GM12878 (cell line): Measurements from ENCODE around the gene ETV2. TPM values are rescaled to one million over a fixed set of nuclear protein-coding genes. Genes with fewer than 3 reads are reported as not detected.

Experiments used
- CHD2 ChIP-seq: IDR thresholded peaks from 2 replicates; pipeline ENCODE4 v1.6.1; 2011; ENCODE audit warnings: low read depth, low read length, improper control_type of control experiment, borderline replicate concordance
- CREM ChIP-seq: IDR thresholded peaks from 2 replicates; pipeline ENCODE4 v1.6.1; 2014; ENCODE audit warnings: antibody characterized with exemption, low read depth
- EP300 ChIP-seq, 2 experiments: fragments of 150-350 bp in 1 of 2; IDR thresholded peaks; 2 replicates each; pipeline ENCODE4 v1.6.1; 2011 to 2012; ENCODE audit warnings: low read depth in 2 of 2, low read length in 2 of 2, borderline replicate concordance in 1 of 2, improper control_type of control experiment in 1 of 2, inconsistent platforms in 1 of 2; ENCODE audit not compliant: control insufficient read depth in 1 of 2
- HCFC1 ChIP-seq: fragments of 150-350 bp; IDR thresholded peaks from 2 replicates; pipeline ENCODE4 v1.6.1; 2014; ENCODE audit warnings: low read length
- HDAC2 ChIP-seq: fragments of 200-600 bp; sonication (generic); IDR thresholded peaks from 2 replicates; pipeline ENCODE4 v1.6.1; 2017
- IKZF2 ChIP-seq, 2 experiments: fragments of 450-650 bp; IDR thresholded peaks; 2 replicates each; pipeline ENCODE4 v1.6.1; 2017; ENCODE audit warnings: mild to moderate bottlenecking in 2 of 2, moderate library complexity in 2 of 2
- NFYA ChIP-seq: IDR thresholded peaks from 2 replicates; pipeline ENCODE4 v1.6.1; 2011; ENCODE audit warnings: low read depth, mild to moderate bottlenecking, low read length, improper control_type of control experiment, borderline replicate concordance
- NR2C1 ChIP-seq: fragments of 450-650 bp; IDR thresholded peaks from 2 replicates; pipeline ENCODE4 v1.6.1; 2017; ENCODE audit warnings: antibody characterized with exemption, mild to moderate bottlenecking, moderate library complexity
- SKIL ChIP-seq: fragments of 450-650 bp; IDR thresholded peaks from 2 replicates; pipeline ENCODE4 v1.6.1; 2017; ENCODE audit warnings: mild to moderate bottlenecking, low read depth, inconsistent platforms; ENCODE audit not compliant: poor library complexity, severe bottlenecking
- STAT1 ChIP-seq: fragments of 450-650 bp; conservative IDR thresholded peaks from 2 replicates; pipeline ENCODE4 v1.6.1; 2014; ENCODE audit warnings: antibody characterized with exemption, mild to moderate bottlenecking
- ZSCAN29 ChIP-seq: fragments of 450-650 bp; IDR thresholded peaks from 2 replicates; pipeline ENCODE4 v1.6.1; 2017; ENCODE audit warnings: mild to moderate bottlenecking, moderate library complexity
- polyA plus RNA-seq, 11 experiments: library from polyadenylated mRNA; depleted of rRNA in 4 of 11; unstranded in 6 of 11; stranded (reverse) in 5 of 11; fragments of >200 nt; fragmentation: Nextera tagmentation in 4 of 11; fragmentation: Illumina TruSeq in 1 of 11; extraction: Ambion mirVana in 4 of 11; extraction: Trizol in 1 of 11; gene quantifications; 1 replicate in 1 of 11; 2 replicates in 10 of 11; pipeline versions ENCODE4 v1.2.1 to v1.2.3, GENCODE V29; 2011 to 2016; ENCODE audit warnings: inconsistent platforms in 2 of 11, missing spikeins in 2 of 11, low read depth in 1 of 11
- total RNA-seq, 4 experiments: library from RNA; depleted of rRNA in 3 of 4; stranded (reverse); fragments of >200 nt in 3 of 4; fragmentation: Illumina TruSeq in 1 of 4; extraction: Trizol in 1 of 4; gene quantifications; 2 replicates each; pipeline versions ENCODE4 v1.2.1 to v1.2.3, GENCODE V29; 2013 to 2021

ETV2 gene
- total and polyA plus RNA-seq, 10 of the 15 experiments (the other 5 are each of a cell fraction or from before 2014, with no cell fraction given), result 0.10 to 1.4 (median 0.54) TPM; not detected in 1

- peak; percentile 42; the same call in 1 of the 2 replicates for TF ChIP-seq HCFC1
- no peak for TF ChIP-seq EP300 (IDR thresholded peaks at IDR 0.05; ENCODE audit: borderline replicate concordance in 1 of 2, control insufficient read depth in 1 of 2, low read depth in 2 of 2, low read length in 2 of 2)
- TF ChIP-seq IKZF2 (IDR thresholded peaks at IDR 0.05), result no peak
- TF ChIP-seq HDAC2, result no peak
- peak; percentile 28; the same call in 1 of the 2 replicates for TF ChIP-seq NR2C1
- no peak for TF ChIP-seq STAT1
- no peak for TF ChIP-seq SKIL
- peak; percentile 52 for TF ChIP-seq NFYA
- TF ChIP-seq ZSCAN29, result no peak
- no peak for TF ChIP-seq CREM
- TF ChIP-seq CHD2, result peak; percentile 87
- TF ChIP-seq, all 136 proteins: peak for 40
Measured at GRCh38 chr19:35648017-35648961, 6.7 kb downstream of the ETV2 start, which contains the start of gene COX6B1 (continued).
